ENCODE results near the gene LARGE1.

LARGE1 gene

DNA sequence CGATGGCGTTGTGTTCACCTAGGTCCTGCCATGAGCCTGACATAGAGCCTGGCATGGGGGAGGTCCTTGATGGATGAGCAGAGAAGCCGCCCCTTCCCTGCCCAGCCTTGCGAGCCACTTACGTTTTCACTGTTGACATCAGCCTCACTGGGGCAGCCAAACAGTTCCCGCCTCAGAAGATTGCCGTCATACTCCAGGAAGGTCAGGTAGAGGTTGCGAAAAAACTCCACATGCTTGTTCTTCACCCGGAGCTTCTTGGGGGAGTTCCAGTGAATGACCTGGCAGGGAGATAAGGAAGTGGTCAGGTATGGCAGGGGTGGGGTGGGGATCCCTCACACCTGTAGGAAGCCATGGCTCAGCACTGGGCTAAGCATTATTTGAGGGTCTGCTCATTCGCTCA is 582.8 kb downstream of the LARGE1 start:
- DNase-seq = no peak

DNA sequence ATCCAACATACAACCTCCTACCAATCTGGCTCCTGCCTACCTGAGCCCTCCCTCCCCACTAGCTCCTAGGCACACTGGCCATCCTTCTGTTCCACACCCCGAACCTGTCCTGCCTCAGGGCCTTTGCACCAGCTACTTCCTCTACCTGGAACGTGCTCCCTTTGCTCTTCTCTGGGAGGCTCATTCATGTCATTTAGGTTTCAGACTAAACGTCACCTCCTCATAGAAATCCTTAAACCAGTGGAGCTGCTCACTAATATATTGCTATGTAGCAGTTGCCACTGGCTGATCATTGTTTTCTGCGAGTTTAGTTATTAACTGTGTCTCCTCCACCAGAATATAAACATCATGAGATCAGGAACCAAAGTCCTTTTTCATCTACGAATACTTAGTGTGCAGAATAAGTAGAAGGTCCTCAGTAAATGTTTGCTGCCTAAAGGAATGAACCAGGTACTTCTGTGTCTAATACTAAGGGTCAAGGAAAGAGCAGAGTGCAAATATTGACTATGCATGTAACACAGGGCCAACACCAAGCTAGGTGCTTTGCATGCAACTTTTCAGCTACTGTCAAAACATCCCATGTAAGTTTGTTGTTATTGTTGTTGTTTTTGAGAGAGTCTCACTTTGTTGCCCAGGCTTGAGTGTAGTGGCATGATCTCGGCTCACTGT is 584.5 kb downstream of the LARGE1 start:
- no peak for DNase-seq

DNA sequence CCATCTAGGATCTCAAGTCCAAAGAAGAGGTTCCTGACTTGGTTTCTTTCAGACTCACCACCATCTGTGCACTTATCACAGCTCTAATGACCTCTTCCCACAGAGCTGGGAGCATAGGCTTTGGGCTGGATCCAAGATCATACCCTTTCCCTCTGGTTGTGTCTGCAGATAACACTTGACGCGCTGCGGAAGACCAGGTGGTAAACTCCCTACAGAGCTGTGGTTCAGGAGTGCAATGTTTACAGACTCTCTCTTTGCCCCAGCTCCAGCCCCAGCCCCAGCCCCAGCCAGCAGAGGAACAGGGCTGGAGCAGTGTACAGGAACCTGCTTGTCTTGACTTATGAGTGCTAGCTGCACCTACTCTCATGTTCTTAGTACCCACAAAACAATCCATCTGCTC is 587.7 kb downstream of the LARGE1 start:
- DNase-seq = no peak

DNA sequence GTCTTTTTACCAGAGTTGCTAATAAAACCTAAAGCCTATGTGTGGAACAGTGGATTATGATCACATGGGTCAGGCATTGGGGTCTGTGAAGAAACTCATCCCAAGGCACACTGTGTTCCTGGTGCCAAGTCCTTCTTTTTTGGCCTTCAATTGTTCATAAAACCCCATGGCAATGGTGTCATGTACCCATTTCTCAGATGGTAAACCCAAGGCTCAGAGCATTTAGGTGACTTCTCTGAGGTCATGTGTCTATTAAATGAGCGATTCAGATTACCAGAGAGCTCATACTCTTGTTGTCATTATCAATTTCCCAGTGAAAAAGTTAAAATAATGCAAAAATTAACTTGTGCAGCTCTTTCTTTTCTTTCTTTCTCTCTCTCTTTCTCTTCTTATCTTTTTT is 589.3 kb downstream of the LARGE1 start:
- DNase-seq = no peak

DNA sequence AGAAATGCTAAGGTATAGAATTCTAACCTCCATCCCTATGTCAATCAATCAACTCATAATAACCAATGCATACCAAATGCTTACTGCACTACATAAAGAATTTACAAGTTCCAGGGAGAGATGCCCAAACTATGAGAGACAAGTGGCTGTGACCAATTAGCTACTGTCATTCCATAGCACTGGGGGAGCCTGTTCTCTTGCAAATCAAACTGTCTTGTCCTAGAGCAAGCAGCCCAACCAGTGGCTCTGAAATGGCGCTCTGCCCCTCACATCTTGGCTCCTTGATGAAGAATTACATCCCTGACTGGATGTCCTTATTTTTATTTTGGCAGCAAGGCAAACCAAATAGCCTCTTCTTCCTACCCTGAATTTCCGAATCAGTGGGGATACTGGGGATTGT is 589.7 kb downstream of the LARGE1 start:
- DNase-seq = no peak

DNA sequence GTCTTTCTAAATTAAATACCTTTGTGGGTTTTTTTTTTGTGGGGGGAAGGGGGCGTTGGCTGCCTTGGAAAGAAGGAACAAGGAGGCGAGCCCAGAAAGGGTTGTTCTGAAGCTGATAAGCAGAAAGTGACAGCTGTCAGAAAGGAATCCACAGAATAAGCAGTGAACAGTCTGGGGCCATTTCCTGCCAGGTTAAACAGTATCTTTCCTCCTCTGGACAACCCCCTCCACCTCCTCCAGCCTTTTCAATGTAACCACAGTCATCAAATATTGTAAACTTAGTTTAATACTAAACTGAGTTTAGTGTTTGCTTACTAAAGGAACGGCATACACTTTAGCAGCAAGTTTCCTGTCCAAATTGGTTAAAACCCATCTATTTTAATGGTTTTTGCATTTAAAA is 590.9 kb downstream of the LARGE1 start:
- no peak for DNase-seq

DNA sequence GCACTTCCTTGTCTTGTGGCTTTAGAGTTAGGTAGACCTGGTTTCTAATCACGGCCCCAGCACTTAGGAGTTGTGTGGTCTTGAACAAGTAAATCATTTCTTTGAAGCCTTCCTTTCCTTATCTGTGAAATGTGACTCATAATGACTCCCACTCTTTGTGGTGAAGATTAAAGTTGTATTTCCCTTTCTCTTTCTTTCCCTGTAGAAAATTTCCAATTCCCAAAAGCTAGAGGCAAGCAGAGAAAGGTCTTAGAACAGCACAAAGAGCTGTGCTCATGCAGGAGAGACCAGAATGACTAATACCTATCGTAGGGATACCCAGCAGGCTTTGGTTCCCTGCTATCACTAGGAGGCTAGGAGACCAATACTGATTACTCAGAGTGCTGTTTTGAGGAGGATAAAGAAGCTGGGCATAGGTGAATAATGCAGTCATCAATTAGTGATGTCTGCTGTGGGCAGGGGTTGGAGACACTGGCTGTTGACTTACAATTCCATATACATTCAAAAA is 591.4 kb downstream of the LARGE1 start:
- no peak for DNase-seq

DNA sequence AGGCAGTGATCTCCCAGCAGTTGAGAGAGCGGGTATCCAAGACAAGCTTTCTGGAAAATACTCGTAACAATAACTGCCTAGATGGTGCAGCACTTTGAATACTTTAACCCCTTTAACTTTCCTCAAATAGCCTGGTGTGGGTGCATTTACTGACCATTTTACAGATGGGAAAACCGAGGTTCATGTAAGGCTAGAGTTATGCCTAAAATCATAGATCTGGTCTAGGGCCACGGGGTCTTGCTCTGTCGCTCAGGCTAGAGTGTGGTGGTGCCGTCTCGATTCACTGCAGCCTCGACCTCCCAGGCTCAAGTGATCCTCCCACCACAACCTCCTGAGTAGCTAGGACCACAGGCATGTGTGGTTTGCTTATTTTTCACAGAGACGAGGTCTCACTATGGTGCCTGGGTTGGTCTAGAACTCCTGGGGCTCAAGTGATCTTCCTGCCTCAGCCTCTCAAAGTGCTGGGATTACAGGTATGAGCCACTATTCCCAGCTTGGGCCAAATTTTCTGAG is 592.9 kb downstream of the LARGE1 start:
- no peak for DNase-seq

DNA sequence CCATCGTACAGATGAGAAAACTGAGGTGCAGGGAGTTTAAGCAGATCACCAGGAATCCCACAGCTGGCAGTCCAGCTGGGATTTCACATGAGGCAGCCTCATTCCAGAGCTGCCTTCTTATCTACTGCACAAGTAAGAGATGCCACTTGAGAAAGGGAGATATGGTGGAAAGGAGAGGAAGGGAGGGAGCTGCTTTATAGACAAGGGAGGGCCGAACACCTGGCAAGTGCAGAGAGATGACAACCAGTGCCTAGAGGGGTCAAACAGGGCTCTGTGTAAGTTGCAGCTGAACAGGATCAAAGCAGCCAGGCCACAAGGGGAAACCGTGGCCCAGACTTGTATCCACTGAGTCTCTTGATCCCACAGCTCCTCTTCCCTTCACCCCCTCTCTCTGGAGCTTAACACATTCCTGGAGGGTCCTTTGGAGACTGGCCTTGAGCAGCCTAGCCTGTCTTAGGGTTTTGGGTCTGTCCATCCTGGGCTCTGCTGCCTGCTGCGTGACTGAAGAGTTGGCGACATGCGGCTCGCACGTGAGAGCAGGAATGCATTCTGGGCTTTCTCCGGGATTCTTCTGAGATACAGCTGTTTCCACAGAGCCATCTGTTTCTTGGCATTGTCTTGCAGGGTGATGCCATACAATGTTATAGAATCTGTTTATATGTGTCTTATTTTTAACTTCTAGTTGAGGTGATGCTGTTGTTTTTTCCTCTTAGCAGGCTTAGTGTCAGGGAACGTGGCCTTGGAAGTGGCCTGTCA is 593.6 kb downstream of the LARGE1 start:
- DNase-seq = no peak

DNA sequence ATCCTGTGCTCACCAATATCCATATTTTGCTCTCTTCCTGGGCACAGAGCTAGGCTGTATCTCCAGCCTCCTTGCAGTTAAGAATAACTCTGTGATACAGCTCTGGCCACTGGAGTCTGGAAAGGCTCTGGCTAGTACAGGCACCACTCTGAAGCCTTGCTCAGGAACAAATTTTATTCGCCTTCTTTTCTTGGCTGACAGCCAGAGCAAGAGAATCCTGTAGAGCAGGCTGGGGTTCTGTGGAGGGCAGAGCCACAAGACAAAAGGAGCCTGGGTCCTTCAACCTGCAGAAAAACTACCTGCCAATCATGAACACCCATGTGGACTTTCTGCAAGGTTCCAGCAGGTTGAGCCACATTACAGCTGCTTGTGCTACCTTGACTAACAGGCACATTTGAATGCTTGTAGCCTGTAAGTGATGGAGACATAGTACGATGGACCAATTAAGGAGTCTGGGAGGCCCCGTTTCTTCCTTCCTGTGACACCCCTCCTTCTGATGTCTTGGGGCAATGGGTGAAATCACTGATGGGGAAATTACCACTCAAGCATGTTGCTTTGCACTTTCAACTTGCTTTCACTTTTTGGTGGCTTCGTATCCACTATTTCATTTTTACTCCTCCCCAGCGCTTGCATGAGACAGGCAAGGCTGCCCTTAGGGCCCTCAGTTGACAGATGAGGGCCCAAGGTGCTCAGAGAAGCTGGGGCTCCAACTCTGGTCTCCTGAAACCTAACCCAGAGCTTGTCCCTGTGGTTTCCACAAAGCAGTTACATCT is 594.9 kb downstream of the LARGE1 start:
- DNase-seq = no peak

DNA sequence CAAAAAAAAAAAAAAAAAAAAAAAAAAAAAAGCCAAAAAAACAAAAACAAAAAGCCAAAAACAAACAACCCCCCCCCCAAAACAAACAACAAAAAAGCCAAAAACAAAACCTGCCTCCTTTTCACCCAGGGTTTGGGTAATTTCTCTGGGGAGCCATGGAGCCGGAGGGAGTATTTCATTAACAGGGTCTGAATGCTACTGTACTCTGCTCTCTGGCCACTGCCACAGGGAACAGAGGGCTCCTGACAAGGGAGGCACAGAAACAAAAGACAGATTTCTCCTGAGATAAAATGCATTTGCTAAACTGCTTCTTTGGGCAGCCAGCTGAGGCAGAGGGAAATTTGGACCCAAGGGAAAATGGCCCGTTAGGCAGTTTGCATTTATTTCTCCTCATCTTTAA is 596.0 kb downstream of the LARGE1 start:
- DNase-seq = no peak

DNA sequence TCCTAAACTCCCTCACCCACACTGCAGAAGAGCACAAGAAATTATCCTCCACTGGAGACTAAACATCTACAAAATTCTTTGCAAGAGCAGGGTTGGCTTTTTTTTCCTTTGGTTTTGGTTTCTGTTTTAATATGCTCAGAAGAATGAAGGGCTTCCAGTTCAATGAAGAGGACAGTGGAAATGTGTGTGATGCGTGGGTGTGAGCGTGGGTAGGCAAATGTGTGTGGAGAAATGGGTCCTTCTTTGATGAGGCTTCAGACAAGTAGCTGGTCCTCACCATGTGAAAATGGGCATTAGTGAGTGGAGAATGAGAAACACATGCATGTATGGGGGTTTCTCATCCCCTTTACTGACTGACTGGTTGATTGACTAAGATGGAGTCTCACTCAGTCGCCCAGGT is 598.8 kb downstream of the LARGE1 start:
- no peak for DNase-seq

DNA sequence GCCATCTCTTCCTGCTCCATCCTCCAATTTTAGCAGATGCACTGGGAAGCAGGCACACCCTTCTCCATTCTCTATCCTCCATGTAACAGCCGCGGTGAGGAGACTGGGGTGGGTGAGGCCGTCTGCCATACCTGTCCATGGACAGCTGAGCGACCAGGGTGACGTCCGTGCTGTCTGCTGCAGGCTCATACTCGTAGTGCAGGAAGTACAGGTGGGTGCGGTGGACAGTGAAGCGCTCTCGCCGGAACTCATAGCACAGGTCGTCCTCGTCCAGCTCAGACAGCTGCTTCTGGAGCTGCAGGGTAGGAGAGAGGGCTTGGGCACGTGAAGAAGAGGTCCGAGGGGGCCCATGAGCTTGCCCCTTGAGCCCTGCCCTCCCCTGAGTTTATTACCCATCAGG is 604.3 kb downstream of the LARGE1 start:
- no peak for DNase-seq

DNA sequence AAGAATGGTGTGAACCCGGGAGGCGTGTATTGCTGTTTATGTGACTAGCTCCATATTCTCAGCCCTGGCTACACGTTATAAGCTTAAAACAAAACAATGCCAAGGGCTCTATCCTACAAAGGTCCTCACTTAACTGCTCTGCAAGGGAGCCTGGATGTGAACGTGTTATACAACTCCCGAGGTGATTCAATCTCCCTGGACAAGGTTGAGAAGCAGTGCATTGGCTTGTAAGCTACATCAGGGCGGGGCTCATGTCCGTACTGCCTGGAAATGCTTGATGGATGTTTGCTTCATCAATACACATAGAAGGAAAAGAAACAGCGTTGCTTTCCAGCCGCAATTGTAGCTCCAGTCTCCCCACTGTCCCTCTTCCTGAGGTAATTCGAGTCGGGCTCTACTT is 605.2 kb downstream of the LARGE1 start:
- DNase-seq = no peak

DNA sequence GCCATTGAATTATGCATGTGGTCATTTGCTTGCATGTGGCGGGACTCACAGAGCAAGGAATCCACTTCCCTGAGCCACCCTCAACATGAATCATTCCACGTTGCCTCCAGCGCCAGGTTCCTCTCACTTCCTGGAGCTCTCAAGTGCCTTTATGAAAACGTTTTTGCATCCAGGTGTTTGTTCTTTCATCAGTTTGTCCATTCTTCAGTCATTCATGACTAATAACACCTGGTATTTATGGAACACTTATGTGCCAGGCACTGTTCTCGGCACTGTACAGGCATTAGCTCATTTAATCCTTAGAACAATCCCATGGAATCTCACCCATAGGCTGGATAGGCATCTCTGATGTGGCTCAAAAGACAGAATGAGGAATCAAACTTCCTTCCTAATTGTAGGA is 606.0 kb downstream of the LARGE1 start:
- DNase-seq = no peak

DNA sequence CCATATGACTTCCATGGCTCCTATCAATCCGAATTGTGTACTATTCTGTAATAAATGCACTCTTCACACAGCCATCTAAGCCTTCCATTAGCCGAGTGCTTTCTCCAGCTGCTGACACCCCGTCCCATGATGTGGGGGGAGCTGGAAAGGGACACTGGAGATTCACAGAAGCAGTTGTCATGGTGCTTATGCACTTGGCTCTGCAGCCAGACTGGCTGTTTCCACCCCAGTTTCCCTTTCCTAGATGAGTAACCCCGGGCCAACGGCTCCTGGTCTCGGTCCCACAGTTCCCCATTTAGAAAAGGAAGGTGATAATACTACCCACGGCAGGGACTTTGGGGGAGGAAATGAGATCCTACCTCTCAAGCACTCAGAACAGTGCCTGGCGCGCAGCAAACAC is 617.2 kb downstream of the LARGE1 start:
- no peak for DNase-seq

DNA sequence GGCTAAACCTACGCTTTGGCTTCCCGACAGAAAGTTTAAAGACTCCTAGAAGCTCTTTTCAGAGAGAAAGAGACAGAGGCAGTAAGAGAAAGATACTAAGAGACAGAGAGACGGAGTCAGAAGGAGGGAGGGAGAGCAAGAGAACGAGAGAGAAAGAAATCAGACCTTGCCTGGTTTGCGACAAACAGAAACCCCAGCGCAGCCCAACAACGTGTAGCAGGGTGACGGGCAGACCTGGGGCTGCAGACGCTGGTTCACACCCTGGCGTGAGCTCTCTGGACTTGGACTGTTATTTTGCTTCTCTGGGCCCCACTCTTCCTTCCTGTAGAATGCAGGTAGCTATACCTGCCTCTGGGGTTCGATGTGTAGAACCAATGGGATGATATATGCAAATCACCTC is 617.7 kb downstream of the LARGE1 start:
- DNase-seq = no peak

DNA sequence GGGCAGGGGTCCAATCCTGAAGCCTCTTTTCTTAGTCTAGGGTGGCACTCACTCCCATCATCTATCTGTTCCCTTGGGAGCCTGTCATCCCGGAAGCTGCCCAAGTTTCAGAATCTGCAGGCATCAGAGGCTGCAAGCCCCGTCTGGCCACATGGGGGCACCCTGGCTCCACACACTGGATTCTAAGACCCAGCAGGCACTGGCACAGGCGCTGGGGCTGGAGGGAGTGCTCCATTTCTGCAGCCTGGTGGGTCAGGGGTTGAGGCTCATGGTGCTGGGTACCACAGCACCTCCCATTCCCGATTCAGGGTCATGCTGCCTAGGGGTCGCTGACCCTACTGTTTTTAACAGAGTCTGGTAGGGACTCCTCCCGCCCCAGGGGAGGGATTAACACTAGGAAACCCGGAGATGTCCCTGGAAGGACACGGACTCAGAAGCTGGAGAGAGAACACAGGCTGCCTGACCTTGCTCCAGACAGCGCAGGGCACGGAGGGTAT is 618.2 kb downstream of the LARGE1 start:
- DNase-seq = peak; percentile 30

DNA sequence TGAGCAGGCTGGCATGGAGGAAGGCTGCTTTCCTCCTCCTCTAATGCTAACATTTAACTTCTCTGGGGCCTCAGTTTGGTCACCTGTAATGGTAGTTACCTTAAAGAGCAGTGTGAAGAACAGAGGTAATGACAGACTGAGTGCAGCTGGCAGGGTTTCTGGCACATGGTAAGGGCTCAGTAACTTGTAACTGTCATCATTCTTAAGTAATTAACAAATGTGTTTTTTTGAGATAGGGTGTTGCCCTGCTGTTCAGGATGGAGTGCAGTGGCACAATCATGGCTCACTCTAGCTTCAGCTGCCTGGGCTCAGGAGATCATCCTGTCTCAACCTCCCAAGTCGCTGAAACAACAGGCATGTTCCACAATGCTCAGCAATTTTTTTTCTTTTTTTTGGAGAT is 620.1 kb downstream of the LARGE1 start:
- DNase-seq = no peak

DNA sequence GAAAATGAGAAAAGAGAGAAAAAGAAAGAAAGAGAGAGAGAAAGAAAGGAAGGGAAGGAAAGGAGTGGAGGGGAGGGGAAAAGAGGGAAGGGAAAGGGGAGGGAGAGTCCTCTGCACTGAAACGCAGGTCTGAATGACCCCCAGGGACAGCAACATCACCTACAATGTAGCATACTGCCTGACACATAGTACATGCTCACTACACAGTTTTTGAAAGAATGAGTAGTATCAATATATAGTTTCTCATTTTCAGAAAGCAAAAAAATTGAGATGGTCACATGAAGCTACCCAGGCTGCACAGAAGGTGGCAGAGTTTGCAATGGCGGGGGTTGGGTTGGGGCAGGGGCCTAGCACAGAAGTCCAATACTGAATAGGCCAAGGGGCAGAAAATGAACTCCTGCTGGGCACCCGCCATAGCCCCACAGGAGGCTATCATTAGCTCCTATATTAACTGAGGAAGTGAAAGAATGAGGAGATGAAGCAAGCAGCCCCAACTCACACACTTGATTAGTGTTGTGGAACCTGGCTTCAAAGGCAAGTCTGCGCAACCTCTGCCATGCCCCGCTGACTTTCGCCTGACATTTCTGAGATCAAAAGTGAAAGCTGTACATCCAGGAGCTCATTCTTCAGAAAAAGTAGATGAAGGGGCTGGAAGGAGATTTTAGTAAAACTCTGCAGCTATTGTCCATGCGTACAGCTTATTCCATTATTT is 620.9 kb downstream of the LARGE1 start:
- DNase-seq = no peak

DNA sequence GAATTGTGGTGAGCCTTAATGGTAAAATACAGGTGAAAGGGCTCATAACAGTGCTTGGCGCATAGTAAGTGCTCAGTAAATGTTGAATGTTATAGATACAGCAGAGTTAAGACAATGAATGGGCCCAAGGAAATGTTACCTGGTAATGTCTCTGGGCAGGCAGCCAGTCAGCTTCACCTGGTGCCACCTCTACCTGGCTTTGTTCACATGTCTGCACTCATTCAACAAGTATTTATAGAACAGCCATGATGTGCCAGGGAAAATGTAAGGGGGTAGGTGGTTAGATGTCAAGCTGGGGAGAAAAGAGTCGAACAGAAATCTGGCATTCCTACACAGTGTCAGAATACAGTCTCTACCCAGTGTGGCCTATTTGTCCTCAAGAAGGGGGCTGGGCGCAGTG is 623.3 kb downstream of the LARGE1 start:
- DNase-seq = no peak

DNA sequence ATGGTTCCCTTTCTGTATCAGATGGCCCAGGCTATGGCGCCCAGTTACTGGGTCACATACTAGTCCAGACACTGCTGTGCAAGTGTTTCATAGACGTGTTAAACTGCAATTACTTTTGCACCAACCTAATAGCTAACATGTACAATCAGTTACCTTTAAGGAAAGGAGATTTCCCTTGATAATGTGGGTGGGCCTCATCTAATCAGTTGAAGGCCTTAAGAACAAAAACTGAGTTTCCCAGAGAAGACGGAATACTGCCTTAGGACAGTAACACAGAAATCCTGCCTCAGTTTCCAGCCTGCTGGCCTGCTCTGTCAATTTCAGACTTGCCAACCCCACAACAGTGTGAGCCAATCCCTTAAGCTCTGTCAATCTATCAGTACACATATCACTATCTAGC is 632.2 kb downstream of the LARGE1 start:
- DNase-seq = no peak

DNA sequence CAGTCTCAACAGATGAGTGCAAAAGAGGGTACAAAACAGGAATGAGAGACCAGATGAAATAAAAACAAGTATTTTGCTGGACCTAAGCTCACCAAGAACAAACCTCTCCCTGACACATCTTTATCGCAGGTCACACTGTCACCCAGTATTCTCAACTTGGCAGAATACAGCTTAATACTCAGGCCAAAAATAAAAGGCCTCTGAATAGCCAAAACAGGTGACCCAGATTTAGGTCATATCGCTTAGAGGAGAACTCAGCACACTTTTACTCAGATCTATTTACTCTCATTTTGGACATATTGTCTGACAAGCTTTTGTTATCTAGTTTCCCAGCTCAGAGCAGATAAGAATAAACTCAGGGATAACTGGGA is 645.2 kb downstream of the LARGE1 start:
- DNase-seq = no peak

Measured in activated CD4-positive, alpha-beta T cell treated with anti-CD3 and anti-CD28 coated beads, Interleukin-2, amount 50 U/mL, for 1 hour (primary cell).